Psoas muscle (tissue), 8 donors: ENCODE data around the gene PHETA1. TPM values are rescaled to one million over a fixed set of nuclear protein-coding genes. Genes with fewer than 3 reads are reported as not detected.

Experiments used
- ATAC-seq, 4 donors: fragments of 200-7000 bp; cut with Tn5 transposase; one replicate each; pipeline ENCODE4 v1.9.1; 2020; ENCODE audit warnings: moderate library complexity in 3 of 4, mild to moderate bottlenecking in 2 of 4
- DNase-seq, 2 donors: peaks; one replicate each; pipeline ENCODE4 v3.0.0-alpha.2; 2020
- H3K27ac ChIP-seq: fragments of 200-600 bp; one replicate; pipeline ENCODE4 v1.8.0; 2022
- H3K27me3 ChIP-seq, 3 donors: fragments of 200-600 bp in 1 of 3; one replicate each; pipeline versions ENCODE4 v1.6.1 to v1.8.0; 2013 to 2022; ENCODE audit warnings: low read length in 2 of 3, mild to moderate bottlenecking in 2 of 3, moderate library complexity in 1 of 3; ENCODE audit not compliant: insufficient read depth in 3 of 3
- H3K36me3 ChIP-seq, 2 donors: fragments of 200-600 bp in 1 of 2; one replicate each; pipeline versions ENCODE4 v1.6.1 to v1.8.0; 2013 to 2022; ENCODE audit warnings: low read depth in 1 of 2, mild to moderate bottlenecking in 1 of 2, moderate library complexity in 1 of 2; ENCODE audit not compliant: insufficient read depth in 1 of 2
- H3K4me1 ChIP-seq: fragments of 200-600 bp; one replicate; pipeline ENCODE4 v1.8.0; 2022
- H3K4me3 ChIP-seq: fragments of 200-600 bp; one replicate; pipeline ENCODE4 v1.8.0; 2022; ENCODE audit warnings: mild to moderate bottlenecking
- H3K9me3 ChIP-seq: fragments of 200-600 bp; one replicate; pipeline ENCODE4 v1.8.0; 2022
- WGBS, 3 donors: extraction: QIAGEN DNeasy Blood & Tissue Kit; methylation state at CpG; one replicate each; pipeline versions ENCODE4 v1.1.6 to v1.1.7; 2013; 5-methylcytosine and 5-hydroxymethylcytosine counted together
- intact Hi-C, 2 donors: fragments of 100-400 bp; cut with DNase I; formaldehyde crosslinking; loops; one replicate each; pipeline versions ENCODE4 v1.11.0 to v1.14.2; 2022
- polyA plus RNA-seq, 3 donors: library from polyadenylated mRNA; stranded (reverse); fragments of 200-250 nt; gene quantifications; one replicate each; pipeline ENCODE4 v1.2.3, GENCODE V29; 2013
- total RNA-seq, 4 donors: library from RNA; stranded (reverse); fragmentation: NEBNext Ultra II Directional in 2 of 4; extraction: Animal tissue kit (Norgen Biotek cat#: 25700) in 2 of 4; gene quantifications; one replicate each; pipeline versions ENCODE4 v1.2.1 to v1.2.4, GENCODE V29; 2021 to 2023
- TF ChIP-seq, protein P1 (sequence below): fragments of 200-600 bp; IDR thresholded peaks from one replicate; pipeline ENCODE4 v1.8.0; 2022; ENCODE audit warnings: antibody characterized with exemption
- donor health status: healthy with polysubstance abuse.
- donor health status: DM: no; HTN: no; CAD: no; lungs with moderate emphysema.
- donor health status: Bipolar disorder and iron deficiency.
- donor health status: healthy.
- donor health status: DM: yes; HTN: yes; CAD: no.
- donor health status: DM: no; HTN: no; CAD: no.
- donor health status: DM: no; HTN: no; CAD: no.
- donor health status: DM: yes; HTN: yes; CAD: no.

Gene PHETA1
- total and polyA plus RNA-seq, 7 donors, result 5.3 to 19.9 (median 7.0) TPM

DNA sequence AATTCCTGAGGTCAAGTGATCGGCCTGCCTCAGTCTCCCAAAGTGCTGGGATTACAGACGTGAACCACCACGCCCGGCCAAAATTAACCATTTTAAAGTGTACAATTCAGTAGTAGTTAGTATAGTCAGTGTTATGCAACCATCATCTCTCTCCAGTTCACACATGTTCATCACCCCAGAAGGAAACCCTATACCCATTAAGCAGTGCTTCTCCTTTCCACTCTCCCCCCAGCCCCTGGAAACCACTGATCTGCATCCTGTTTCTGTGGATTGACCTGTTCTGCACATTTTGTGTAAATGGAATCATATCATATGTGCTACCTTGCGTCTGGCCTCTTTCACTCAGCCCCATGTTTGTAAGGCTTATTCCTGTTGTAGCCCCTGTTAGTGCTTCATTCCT is 52.2 kb downstream of the PHETA1 start:
- Histone ChIP-seq H3K4me1 (no peaks in the 10 kb centered on the region), H3K27me3 (peaks cover 0 to 8% (median 2%) of the 10 kb centered on the region in 3 donors), H3K9me3 (no peaks in the 10 kb centered on the region), H3K27ac (no peak overlapping the region), H3K4me3 (no peak overlapping the region), H3K36me3 (no peaks in the 10 kb centered on the region)
- DNase-seq (no peak), ATAC-seq (no peak)
- WGBS, 3 donors, result 73 to 81% (median 80%) methylated on average over 5 of the region's 5 CpGs
- intact Hi-C loops, result loop anchor here in 1 of 2 donors (10.0 kb wide), 1 partner anchor 862 kb away; the partner anchor contains the start of gene ARPC3
- TF ChIP-seq, protein P1, sequence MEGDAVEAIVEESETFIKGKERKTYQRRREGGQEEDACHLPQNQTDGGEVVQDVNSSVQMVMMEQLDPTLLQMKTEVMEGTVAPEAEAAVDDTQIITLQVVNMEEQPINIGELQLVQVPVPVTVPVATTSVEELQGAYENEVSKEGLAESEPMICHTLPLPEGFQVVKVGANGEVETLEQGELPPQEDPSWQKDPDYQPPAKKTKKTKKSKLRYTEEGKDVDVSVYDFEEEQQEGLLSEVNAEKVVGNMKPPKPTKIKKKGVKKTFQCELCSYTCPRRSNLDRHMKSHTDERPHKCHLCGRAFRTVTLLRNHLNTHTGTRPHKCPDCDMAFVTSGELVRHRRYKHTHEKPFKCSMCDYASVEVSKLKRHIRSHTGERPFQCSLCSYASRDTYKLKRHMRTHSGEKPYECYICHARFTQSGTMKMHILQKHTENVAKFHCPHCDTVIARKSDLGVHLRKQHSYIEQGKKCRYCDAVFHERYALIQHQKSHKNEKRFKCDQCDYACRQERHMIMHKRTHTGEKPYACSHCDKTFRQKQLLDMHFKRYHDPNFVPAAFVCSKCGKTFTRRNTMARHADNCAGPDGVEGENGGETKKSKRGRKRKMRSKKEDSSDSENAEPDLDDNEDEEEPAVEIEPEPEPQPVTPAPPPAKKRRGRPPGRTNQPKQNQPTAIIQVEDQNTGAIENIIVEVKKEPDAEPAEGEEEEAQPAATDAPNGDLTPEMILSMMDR, result no peak

DNA sequence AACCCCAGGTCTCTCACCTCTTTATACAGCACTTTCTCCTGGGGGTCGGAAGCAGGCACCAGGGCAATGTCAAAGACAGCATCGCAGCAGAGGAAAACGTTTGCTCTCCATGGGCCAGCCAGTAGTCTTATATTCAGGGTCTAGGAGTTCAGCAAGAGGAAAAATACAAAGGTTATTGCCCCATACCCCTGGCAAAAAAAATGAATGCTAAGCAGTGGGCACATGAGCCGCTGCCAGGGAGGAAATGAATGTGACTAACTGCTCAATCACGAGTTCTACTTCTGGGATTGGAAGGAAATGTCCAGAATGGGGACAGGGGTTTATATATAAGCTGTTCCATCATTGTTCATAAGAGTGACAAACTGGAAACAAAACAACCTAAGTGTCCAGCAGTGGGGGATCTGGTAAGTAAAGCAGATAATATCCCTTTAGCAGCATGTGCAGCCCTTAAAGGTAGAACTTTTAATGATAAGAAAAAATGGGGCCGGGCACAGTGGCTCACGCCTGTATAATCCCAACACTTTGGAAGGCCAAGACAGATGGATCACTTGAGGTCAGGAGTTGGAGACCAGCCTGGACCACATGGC is 53.8 kb downstream of the PHETA1 start:
- H3K4me3 ChIP-seq, result no peak overlapping the region
- H3K27me3 ChIP-seq, result peaks cover 0 to 13% (median 0%) of the 10 kb centered on the region in 3 donors
- H3K27ac ChIP-seq, result no peak overlapping the region
- no peaks in the 10 kb centered on the region for H3K9me3 ChIP-seq
- no peak for DNase-seq
- ATAC-seq, result no peak
- intact Hi-C loops, result loop anchor here (5.0 to 10.0 kb wide), 4 partner anchors 293 to 860 kb away; partner anchors contain the start of gene ARPC3 (in 1 of the 2)
- TF ChIP-seq, protein P1, result no peak
- H3K4me1 ChIP-seq, result no peaks in the 10 kb centered on the region
- H3K36me3 ChIP-seq, result no peaks in the 10 kb centered on the region
- 64 to 79% (median 74%) methylated on average over 7 of the region's 7 CpGs for WGBS, 3 donors

DNA sequence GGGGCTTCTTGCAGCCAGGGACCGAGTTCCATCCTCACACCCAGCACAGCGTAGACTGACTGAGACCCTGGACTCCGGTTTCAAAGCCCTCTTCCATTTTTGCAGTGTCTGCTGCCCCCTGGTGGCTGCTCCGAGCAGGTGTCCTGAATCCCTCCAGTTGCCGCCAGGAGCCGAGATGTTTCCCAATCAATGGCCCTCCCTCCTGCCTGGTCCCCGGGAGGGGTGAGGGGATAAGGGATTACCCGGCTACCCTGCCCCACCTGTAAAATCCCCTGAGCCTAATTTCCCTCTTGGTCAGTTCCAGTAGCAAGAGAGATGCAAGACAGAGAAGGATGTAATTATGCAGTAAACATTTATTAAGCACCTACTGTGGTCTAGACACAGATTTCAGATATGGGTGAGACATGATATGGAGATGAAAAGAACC is 55.0 kb downstream of the PHETA1 start:
- ATAC-seq, result peak; percentile 60 to 87 (median 82)
- Histone ChIP-seq H3K9me3 (no peaks in the 10 kb centered on the region), H3K27me3 (peaks cover 0 to 12% (median 0%) of the 10 kb centered on the region in 3 donors), H3K27ac (no peak overlapping the region), H3K36me3 (no peaks in the 10 kb centered on the region), H3K4me3 (no peak overlapping the region), H3K4me1 (no peaks in the 10 kb centered on the region)
- TF ChIP-seq, protein P1, result peak; percentile 85
- intact Hi-C loops, result loop anchor here (5.0 to 10.0 kb wide), 4 partner anchors 292 to 859 kb away; partner anchors contain the start of gene ARPC3 (in 1 of the 2)
- 1 to 2% (median 1%) methylated on average over 8 of the region's 8 CpGs for WGBS, 3 donors
- peak; percentile 75 to 83 for DNase-seq

DNA sequence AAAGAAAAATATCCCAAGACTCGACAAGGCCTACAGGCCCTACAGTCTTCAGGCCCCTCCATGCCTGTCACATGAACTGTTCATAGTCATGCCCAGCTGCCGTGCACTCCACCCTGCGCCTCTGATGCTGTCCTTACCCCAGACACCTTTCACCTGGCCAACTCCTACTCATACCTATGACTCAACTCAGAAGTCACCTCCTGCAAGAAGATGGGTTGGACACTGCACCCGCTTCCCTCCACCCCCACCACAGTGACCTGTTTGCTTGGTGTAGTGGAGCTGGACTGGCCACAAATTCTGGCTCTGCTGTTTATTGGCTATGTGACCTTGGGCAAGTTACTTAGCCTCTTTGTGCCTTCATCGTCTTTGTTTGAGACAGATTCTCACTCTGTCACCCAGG is 56.2 kb downstream of the PHETA1 start:
- Histone ChIP-seq H3K27ac (no peak overlapping the region), H3K4me1 (no peaks in the 10 kb centered on the region), H3K36me3 (no peaks in the 10 kb centered on the region), H3K27me3 (peaks cover 0 to 6% (median 0%) of the 10 kb centered on the region in 3 donors), H3K4me3 (no peak overlapping the region), H3K9me3 (no peaks in the 10 kb centered on the region)
- ATAC-seq (no peak), DNase-seq (no peak)
- TF ChIP-seq, protein P1, result no peak
- 64 to 80% (median 68%) methylated on average over 5 of the region's 5 CpGs for WGBS, 3 donors
- intact Hi-C loops, result loop anchor here (5.0 to 10.0 kb wide), 4 partner anchors 290 to 858 kb away; partner anchors contain the start of gene ARPC3 (in 1 of the 2)
